Stimulated activated CD8-positive, alpha-beta memory T cell treated with anti-CD3 and anti-CD28 coated beads, Interleukin-2, amount 100 ng/mL, for 1 hour (primary cell): ENCODE measurements around the gene THADA.
"Not testable (repeated sequence)": the region's sequence is repeated elsewhere in the genome, so short reads cannot be mapped to it uniquely, and the experiment has no call there.

Experiments used
- DNase-seq, 2 donors: peaks; one replicate each; pipeline ENCODE4 v3.0.0-alpha.2; 2020; ENCODE audit warnings: low read depth in 2 of 2

Gene THADA

DNA sequence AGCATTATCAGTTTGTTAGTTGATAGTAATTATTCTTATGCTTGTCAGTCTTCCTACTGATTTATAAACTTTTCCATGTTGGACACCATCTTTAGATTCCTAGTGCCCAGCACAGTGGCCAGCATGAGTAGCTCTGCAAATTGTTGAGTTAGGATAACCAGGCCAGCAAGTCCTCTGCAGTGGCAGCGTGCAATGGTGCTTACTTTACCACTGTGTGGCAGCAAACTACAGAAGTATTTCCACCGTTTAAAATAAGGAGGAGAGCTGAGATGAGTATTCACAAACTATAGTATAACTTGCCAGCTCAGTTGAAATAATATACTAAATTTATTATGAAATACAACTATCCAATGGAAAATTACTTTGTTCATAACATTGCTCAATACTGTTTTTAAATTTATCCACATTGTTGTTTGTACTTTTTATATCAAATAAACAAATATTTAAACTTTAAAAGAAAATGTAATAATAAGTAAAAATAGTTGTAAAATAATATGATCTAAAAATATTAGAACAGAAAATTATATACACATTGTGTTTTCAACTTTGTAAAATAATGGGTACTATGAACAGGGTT is 9.3 kb upstream of the THADA start:
- DNase-seq: no peak

DNA sequence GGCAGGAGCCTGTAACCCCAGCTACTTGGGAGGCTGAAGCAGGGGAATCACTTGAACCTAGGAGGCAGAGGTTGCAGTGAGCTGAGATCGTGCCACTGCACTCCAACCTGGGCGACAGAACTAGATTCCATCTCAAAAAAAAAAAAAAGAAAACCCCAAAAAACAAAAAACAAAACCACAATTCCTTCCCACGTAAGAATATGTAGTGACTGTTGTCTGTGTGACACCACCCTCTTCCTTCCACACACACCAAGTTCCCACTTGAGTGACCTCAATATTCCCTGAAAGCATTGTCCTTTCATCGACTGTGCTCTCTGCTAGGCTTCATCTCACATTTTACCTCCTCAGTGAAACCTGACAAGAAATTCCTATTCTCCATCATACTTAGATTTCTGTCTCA is 8.8 kb upstream of the THADA start:
- DNase-seq: no peak

DNA sequence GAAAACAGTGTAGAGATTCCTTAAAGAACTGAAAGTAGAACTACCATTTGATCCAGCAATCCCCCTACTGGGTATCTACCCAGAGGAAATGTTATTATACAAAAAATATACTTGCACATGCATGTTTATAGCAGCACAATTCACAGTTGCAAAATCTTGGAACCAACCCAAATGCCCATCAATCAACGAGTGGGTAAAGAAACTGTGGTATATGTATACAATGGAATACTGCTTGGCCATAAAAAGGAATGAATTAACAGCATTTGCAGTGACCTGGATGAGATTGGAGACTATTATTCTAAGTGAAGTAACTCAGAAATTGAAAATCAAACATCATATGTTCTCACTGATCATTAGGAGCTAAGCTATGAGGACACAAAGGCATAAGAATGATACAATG is 4.8 kb upstream of the THADA start:
- DNase-seq: not testable (repeated sequence)

DNA sequence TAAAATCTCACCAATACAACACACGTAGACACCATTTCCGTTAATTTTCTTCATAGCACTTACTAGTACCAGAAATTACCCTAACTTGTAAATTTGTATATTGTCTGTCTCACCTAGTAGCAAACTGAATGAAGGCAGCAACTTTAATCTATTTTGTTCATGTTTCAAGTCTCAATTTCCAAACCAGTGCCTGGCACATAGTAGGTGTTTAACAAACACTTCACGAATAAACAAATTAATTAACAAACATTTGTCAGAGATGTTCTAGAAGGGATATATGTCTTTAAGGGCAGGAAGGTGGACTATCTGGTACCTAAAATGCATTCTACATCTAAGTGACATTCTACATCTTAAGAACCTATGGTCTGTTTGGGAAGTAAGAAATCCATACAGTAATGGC is 963 bp downstream of the THADA start:
- DNase-seq: no peak

DNA sequence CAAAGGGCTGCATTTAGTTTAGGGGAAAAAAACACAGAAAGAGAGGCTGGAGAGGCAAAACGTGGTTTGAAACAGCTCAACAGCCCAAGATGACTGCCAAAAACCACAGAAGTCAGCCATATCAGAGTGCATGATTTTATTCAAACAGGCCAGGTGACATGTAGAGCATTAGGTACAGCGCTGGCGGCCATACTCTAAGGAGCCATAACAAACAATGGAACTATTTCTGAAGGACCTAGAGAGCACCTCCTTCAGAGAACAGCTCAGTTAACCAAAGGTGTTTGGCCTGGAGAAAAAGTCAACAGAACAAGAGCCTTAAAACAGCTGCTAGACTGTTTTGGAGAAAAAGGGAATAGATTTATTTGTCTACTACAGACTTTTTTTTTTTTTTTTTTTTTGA is 2.6 kb downstream of the THADA start:
- DNase-seq: no peak

DNA sequence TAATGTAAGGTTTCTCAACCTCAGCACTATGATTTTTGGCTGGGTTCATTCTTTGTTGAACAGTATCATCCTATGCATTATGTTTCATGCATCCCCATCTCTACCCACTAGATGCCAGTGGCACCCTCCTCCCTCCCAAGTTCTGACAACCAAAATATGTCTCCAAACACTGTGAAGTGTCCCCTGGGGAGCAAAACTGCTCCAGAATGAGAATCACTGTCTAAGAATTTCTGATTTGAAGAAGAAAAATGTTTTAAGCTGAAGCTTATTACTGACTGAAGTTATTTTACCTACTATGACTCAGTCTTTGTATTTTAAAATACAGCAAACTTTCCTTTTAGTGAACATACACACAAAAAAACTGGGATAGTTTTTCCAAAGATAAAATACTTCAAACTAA is 3.4 kb downstream of the THADA start:
- DNase-seq: no peak

DNA sequence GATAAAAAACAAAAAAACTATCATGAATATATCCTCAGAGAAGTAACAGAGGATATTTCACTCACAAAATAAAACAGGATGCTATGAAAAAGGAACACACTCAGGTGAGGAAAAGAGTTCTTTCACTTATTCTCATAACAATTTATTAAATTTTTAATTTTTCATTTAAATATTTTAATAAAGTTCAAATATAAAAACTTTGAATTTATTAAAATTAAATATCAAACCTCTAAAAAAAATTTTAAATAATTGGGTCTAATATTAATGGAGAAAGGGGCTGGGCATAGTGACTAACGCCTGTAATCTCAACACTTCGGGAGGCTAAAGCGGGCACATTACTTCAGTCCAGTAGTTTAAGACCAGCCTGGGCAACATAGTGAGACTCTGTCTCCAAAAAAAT is 10.1 kb downstream of the THADA start:
- DNase-seq: no peak

DNA sequence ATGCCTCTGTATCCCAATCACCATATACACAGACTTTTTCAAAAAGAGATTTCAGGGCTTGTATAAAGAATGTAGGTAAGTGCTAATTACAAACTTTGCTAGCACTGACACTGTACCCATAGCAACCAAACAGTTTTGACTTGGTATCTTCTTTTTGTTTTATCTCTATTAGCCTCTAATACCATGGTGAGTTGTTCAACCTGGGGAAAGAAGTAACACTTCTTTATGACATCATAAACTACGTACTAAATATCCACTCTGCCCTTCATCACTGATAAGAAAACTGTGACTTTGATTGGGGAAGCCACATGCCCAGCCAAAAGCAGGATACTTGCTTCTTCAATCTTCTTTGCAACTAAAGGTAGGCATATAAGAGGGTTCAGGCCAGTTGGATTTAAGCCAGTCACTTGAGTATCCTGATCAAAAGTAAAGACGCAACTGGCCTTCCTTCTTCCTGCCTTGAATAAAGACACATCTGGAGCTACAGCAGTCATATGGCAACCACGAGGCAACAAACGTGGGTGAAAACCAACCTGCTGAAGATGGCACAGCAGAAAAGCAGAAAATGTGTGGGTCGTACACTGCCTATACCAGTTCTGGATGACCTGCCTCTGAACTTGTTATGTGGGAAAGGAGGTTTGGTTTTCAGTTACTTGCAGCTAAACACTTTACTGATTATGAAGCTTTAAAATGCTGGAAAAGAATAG is 16.4 kb downstream of the THADA start:
- DNase-seq: no peak

DNA sequence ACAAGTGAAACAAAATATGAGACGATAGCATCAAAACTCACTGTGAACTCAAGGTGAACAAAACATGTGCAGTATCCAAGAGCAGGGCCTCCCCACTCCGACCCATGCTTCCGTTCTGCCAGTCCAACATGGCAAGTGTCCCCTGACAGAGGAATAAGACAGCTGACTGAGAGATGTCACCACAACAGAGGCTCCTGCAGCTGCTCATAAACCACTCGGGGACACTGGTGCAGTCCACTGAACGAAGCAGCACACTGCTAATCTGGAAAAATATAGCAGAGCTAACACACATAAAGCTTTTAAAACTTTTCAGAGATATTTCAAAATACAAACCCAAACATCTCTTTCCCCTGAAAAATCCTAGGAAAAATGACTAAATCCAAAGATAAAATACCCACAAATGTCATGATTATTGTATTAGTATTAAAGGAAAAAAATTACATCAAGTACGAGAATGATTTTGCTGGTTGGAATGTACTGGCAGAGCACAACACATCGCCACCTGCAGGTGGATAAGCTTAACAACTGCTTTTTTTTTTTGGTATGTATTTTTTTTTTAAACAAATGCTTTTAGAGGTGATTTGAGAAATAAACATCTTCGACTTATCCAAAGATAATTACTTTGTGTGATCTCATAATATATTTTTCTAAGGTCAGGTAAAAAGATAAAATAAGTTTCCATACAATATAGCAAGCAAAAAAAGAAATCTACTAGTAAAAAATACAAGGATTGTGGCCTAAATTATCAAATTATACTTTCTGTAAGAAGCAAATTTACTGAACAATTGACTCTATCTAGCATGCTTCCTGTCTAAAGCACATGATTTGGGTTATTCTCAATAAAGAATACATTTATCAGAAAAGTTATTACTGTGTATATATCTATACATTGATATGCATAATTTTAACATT is 18.6 kb downstream of the THADA start:
- DNase-seq: no peak

DNA sequence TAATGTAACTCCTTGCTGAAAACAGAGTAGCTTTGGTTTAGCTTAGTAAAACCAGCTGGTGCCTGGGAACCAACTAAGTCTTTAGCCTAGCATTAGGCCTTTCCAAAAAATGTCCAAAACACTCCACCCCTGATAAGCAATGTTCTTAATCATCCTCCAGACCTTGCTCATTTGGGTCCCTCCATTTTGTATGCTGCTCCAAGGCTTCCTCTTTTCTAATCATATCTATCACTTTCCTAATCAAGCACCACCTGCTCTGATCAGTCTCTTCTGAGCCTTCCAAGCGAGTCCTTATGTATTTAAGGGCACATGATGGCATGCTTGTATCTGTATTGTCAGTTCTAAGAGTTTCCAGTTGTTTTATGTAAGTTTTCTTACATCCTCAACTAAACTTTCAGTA is 23.6 kb downstream of the THADA start:
- DNase-seq: no peak

DNA sequence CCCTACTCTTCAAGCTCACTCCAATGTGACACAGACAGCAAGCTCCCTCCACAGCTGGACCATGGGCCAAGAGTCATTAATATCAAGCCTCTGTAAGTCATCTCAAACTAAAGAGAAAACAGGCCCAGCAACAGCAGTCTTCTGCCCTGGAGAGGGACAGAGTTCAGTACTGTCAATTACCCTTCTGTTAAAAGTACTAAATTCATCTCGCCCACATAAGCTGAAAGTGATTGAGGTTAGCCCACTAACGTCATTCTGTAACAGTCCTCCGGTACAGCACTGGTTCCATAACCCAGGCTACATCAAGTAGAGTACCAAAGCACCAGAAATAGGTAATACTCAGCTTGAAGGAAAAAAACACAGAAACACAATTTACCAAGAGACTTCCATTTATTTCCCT is 25.9 kb downstream of the THADA start:
- no peak for DNase-seq

DNA sequence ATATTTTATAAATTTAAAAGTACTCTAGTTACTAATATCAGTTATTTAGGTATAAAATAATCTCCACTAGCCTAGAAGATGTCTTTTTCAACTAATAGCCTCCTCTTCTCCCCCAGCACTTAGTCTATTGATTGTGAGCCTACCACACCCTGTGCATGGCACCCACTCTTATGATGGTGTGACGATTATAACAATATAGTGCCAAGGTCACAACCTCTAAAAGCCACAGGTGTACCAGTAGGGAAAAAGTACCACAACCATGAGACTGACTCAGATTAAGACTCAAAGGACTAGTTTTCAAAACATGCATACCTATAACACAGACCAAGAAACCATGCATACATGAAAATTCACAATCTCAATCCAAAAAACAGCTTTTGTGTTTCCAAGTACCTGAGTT is 27.6 kb downstream of the THADA start:
- no peak for DNase-seq

DNA sequence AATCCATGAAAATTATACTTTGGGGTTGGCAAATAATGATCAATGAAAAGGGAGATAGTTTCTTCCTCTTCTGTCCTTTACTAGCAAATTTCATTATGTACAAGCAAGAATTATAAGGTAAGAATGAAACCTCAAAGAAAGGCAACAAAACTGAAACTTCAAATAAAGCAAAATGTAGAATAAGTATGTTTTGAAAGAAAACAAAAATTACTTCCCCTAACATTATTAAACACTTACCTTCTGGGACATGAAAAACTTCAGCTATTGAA is 29.4 kb downstream of the THADA start:
- no peak for DNase-seq

DNA sequence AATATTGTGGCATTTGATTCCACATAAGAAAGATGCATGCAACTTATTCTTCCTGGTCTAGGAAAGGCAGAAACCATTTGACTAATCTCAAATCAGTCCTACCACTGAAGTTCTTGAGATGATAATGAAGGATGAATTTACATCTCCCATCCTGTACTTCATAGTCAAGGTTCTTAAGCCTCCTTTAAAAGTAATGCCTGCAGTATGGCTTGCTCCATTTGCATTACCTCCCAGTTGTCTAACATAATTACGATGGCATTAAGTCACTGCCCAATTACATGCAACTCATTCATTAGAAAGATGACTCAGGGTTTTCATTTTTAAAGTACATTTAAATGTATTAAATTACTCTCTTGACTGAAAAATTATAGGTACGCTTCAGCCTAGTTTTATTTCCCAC is 32.2 kb downstream of the THADA start:
- DNase-seq: no peak

DNA sequence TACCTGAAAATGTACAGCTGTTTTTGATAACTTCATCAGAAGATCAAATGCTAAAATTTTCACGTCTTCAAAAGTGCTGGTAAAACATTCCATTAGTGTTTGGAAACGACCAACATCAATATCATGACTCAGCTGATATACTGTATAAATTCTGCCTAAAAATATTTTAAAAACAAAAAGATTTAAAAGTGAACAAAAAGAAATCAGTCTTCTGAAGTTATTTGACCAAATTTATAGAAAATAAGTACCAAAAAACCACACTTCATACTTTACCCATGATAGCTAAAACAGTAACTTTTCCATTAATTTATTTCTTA is 35.6 kb downstream of the THADA start:
- DNase-seq: no peak

DNA sequence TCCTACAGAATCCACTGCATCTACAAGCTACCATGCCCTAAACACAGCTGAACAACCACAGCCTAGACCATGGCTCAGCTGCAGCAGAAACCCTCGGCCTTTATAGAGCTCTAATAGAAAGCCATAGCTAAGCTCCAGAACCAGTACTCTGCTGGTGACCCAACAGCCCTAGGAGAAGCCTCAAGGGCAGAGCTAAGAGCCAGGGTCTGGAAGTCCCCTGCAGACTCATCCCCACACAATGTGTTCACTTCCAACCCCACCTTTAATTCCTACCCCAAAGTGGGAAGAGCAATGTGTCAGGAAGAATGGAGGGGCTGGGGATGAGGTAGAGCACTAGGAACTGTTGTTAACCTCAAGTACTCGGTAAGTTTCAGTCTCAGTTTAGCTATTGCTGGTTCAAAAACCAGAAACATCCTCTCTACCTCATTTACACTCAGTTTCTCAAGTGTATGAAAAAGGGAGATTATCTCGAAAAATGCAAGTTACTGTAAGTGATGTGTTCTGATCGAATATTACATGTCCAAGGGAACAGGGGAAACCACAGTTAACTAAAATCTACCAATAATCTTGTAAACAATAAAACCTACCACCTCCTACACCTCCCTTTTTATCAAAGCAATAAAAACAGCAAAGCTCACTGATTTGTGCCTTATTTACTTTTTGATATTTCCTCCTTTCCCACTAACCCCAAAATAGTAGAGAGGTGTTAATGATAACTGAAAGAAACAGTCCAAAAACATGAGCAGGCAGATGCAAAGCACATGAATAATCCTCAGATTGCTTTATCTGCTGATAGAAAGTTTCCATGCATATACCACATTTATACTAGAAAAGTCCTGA is 36.2 kb downstream of the THADA start:
- no peak for DNase-seq

DNA sequence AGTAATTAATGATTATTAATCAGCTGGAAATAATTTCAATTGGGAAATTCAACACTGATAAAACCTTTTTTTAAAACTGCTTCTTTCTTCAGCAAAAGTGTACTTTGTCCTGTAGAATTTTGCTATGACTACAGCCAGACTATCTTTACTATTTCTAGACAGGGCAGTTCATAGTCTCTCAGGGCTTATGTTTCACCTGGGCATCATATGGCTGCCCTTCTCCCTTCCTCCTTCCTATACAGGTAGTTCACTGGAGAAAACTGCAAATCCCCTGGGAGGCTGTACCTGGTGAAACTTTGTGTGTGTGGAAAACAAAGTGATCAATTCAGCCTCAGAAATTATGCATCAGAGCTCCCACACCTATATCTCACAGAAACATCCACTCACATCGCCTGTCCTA is 38.6 kb downstream of the THADA start:
- DNase-seq: no peak

DNA sequence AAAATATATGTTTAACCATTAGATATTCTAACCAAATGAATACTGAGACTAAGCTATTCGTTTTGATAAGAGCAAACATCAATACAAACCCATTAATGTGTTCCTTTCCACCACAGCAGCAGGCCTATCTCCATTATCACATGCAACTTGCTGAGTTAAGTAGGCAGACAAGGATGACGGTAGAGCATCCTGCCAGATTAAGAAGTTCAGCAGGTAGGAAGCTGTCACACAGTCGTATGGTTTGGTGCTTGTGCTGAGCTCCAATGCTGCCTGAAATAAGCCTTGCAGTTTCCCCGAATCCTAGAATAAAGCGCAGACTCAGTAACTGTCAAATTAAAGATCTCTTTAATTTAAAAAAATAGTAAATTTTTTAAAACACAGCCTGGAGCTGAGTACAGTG is 39.6 kb downstream of the THADA start:
- DNase-seq: no peak

DNA sequence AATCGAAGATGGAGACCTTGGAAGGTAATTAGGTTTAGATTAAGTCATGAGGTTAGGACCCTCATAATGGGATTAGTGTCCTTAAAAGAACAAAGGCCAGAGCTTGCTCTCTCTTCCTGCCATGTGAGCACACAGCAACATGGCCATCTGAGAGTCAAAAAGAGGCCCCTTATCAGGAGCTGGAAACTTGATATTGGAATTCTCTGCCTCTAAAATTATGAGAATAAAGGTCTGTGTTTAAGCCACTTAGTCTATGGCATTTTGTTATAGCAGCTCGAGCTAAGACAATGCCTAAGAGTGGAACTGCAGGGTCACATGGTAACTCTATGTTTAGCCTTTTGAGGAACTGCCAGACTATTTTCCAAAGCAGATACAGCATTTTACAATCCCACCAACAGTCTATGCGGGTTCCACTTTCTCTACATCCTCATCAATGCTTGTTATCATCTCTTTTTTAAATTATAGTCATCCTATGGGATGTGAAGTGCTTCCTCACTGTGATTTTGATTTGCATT is 42.4 kb downstream of the THADA start:
- no peak for DNase-seq

DNA sequence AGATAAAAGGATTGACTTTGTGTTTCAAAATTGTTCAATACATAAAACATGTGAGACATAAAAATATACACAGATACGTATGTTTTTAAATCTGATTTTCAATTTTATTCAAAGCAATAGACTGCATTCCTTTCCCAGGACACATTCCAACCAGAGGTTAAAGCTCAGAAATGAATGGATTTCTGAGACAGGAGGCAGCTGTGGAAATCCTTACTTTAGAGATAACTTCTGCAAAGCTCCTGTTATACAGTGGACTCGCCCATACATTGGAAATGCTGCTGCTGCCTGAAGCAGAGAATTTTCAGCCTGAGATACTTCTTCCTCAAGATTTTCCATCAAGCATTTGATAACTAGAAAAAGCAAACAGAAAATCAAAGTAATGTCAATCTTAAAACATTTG is 43.8 kb downstream of the THADA start:
- DNase-seq: no peak

DNA sequence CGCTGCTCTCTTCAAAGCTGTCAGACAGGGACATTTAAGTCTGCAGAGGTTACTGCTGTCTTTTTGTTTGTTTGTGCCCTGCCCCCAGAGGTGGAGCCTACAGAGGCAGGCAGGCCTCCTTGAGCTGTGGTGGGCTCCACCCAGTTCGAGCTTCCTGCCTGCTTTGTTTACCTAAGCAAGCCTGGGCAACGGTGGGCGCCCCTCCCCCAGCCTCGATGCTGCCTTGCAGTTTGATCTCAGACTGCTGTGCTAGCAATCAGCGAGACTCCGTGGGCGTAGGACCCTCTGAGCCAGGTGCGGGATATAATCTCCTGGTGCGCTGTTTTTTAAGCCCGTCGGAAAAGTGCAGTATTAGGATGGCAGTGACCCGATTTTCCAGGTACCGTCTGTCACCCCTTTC is 47.5 kb downstream of the THADA start:
- DNase-seq: not testable (repeated sequence)

DNA sequence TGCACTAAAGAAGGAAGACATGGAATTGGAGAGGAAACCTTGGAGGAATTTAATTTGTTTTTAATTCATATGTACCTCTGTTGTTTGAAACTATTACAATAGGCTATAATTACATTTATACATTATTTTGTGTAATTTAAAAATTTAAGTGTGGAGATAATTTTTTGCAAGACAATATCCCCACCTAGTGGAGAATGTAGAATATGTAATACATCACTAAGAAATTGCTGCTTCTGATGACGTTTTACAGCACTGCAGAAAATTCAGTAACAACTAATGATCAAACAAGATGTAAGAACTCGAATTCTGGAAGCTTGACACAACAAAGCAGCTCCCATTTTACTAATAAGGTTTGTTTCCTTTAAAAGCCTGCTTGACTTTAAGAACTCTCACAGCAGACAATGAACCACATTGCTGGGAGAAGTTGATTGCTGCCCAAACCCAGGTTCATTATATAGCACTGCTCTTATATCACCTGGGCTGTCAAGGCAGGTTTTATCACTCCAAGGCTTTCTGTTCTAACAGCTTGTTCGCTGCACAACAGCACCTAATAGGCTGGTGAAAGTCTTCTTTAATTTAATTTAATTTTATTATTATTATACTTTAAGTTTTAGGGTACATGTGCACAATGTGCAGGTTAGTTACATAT is 53.4 kb downstream of the THADA start:
- DNase-seq: no peak
